ENCODE measurements around the gene CENPVL1. TPM values are rescaled to one million over a fixed set of nuclear protein-coding genes. Genes with fewer than 3 reads are reported as not detected.

Gene CENPVL1
- total and polyA plus RNA-seq, 2 donors (not counting 3 experiments of a cell fraction or from before 2014, with no cell fraction given): not detected

DNA sequence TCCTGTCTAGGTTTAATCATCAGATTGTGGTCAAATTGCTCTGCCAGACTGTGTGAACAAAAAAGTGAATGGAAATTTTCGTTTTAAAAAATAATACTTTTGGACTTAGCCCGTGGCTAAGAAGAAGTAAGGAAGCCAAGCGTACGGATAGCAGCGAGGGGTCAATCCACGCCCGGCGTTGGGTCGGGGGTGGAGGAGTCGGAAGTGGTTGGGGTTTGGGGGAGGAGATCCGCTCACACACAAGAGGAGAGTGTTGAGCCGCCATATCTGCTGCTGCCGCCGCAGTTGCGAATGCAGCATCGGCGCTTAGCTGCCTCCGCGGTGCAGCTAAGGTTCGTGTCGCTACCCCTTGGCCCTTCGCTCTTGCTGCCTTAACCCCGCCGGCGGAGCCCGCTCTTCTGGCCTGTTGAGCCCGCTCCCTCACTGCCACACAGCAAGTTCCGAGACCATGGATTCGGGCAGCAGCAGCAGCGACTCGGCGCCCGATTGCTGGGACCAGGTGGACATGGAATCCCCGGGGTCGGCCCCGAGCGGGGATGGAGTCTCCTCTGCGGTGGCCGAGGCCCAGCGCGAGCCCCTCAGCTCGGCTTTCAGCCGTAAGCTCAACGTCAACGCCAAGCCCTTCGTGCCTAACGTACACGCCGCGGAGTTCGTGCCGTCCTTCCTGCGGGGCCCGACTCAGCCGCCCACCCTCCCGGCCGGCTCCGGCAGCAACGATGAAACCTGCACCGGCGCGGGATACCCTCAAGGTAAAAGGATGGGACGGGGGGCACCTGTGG, 33.1 kb downstream of the CENPVL1 start, which contains the start of gene GSPT2:
Gene GSPT2, plus strand, starts transcription at position 264 of the 779 bp plus-strand sequence. Its CDS starts 185 bp downstream, at position 449.
- H3K36me3 ChIP-seq (ENCODE audit: control insufficient read depth in 2 of 2, extremely low read depth in 1 of 2, insufficient read depth in 2 of 2, low read length in 2 of 2): no peaks in the 10 kb centered on the region
- CTCF ChIA-PET: interaction anchor here (0.6 kb wide), 1 partner anchor 119 kb away, joined by 3 read pairs; no protein-coding TSS in a partner anchor
- intact Hi-C loops (cut with micrococcal nuclease): no loop called here
- no peak within 1 kb of the TSS for H3K27ac ChIP-seq (ENCODE audit: insufficient read depth, low read depth, low read length)
- no peaks in the 10 kb centered on the region for H3K9me1 ChIP-seq (replicated peaks; ENCODE audit: control insufficient read depth, extremely low read depth, insufficient read depth, low read length)
- no TSS peak for BruUV-seq (replicated peaks)
- peak within 1 kb of the TSS; percentile 40 for H3K9ac ChIP-seq (replicated peaks; ENCODE audit: extremely low read depth, insufficient read depth, low read length)
- H4K20me1 ChIP-seq (replicated peaks; ENCODE audit: control insufficient read depth, extremely low read depth, insufficient read depth, low read length): no peaks in the 10 kb centered on the region
- peaks cover 2% of the 10 kb centered on the region for H3K4me1 ChIP-seq (ENCODE audit: control insufficient read depth, extremely low read depth, insufficient read depth, low read length)
- H3K79me2 ChIP-seq (ENCODE audit: control insufficient read depth, insufficient read depth, low read length): no peaks in the 10 kb centered on the region
- H3K4me3 ChIP-seq (replicated peaks in 1 of 3; ENCODE audit: insufficient read depth in 1 of 3, low read depth in 1 of 3, low read length in 3 of 3): peak within 1 kb of the TSS; percentile 21 to 67 (median 58)
- POLR2A ChIA-PET: no interaction called here
- H3K4me2 ChIP-seq (ENCODE audit: insufficient read depth, low read length): peak within 1 kb of the TSS; percentile 69
- dilution Hi-C loops (cut with MboI; ENCODE audit: extremely low pct_ligation_motif_present, low sequenced_read_pairs): no loop called here
- no peaks in the 10 kb centered on the region for H3K9me3 ChIP-seq (replicated peaks; ENCODE audit: control insufficient read depth, insufficient read depth, low read length)
- peak; percentile 45 for TF ChIP-seq POLR2AphosphoS5 (IDR thresholded peaks at IDR 0.05; ENCODE audit: insufficient read depth, low read depth, low read length)
- TF ChIP-seq GATA2 (IDR thresholded peaks at IDR 0.05; ENCODE audit: insufficient read depth, insufficient read length, low read depth, low read length): no peak
- peak; percentile 58 for TF ChIP-seq POLR2A (IDR thresholded peaks at IDR 0.05; ENCODE audit: low read depth, low read length)
- peak within 1 kb of the TSS; percentile 69 for H2AFZ ChIP-seq (ENCODE audit: low read depth, low read length)
- peak; percentile 59 for DNase-seq (ENCODE audit: low read depth, low spot score)
- H3K27me3 ChIP-seq (ENCODE audit: control insufficient read depth in 2 of 2, insufficient read depth in 2 of 2, low read length in 2 of 2): peaks cover 1 to 3% of the 10 kb centered on the region in 2 experiments
- FAIRE-seq: peak; percentile 64

DNA sequence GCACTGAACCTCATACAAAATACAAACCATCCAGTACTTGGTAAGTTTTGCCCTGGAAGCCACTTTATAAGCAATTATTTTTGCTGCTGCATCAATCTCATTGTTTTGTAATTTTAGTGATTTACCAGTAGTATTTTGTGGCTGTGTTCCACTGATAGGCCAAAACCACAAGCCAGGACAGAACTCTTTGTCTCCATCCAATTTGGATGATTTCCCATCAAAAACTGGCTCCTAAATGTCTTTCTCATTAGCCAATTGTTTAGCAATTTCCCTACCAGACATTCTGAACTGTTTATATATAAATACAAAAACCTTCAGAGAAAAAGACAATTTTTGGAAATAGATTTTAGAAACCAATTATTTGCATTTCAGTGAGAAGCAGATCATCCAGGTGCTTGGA, 37.4 kb downstream of the CENPVL1 start:
- CTCF ChIA-PET: no interaction called here
- no peaks in the 10 kb centered on the region for H3K9me3 ChIP-seq (replicated peaks; ENCODE audit: control insufficient read depth, insufficient read depth, low read length)
- BruUV-seq (replicated peaks): no TSS peak
- H3K9ac ChIP-seq (replicated peaks; ENCODE audit: extremely low read depth, insufficient read depth, low read length): no peak overlapping the region
- H4K20me1 ChIP-seq (replicated peaks; ENCODE audit: control insufficient read depth, extremely low read depth, insufficient read depth, low read length): no peaks in the 10 kb centered on the region
- POLR2A ChIA-PET: no interaction called here
- dilution Hi-C loops (cut with MboI; ENCODE audit: extremely low pct_ligation_motif_present, low sequenced_read_pairs): no loop called here
- no peak overlapping the region for H3K4me3 ChIP-seq (replicated peaks in 1 of 3; ENCODE audit: insufficient read depth in 1 of 3, low read depth in 1 of 3, low read length in 3 of 3)
- TF ChIP-seq, protein P1, sequence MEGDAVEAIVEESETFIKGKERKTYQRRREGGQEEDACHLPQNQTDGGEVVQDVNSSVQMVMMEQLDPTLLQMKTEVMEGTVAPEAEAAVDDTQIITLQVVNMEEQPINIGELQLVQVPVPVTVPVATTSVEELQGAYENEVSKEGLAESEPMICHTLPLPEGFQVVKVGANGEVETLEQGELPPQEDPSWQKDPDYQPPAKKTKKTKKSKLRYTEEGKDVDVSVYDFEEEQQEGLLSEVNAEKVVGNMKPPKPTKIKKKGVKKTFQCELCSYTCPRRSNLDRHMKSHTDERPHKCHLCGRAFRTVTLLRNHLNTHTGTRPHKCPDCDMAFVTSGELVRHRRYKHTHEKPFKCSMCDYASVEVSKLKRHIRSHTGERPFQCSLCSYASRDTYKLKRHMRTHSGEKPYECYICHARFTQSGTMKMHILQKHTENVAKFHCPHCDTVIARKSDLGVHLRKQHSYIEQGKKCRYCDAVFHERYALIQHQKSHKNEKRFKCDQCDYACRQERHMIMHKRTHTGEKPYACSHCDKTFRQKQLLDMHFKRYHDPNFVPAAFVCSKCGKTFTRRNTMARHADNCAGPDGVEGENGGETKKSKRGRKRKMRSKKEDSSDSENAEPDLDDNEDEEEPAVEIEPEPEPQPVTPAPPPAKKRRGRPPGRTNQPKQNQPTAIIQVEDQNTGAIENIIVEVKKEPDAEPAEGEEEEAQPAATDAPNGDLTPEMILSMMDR (IDR thresholded peaks at IDR 0.05; ENCODE audit: extremely low read depth in 1 of 2, insufficient read depth in 1 of 2, low read depth in 1 of 2, low read length in 2 of 2): no peak
- TF ChIP-seq POLR2AphosphoS5 (IDR thresholded peaks at IDR 0.05; ENCODE audit: insufficient read depth, low read depth, low read length): no peak
- TF ChIP-seq POLR2A (IDR thresholded peaks at IDR 0.05; ENCODE audit: low read depth, low read length): no peak
- no peak for TF ChIP-seq EZH2 (IDR thresholded peaks at IDR 0.05; ENCODE audit: borderline replicate concordance, low read depth, low read length, severe bottlenecking)
- TF ChIP-seq, protein P2, sequence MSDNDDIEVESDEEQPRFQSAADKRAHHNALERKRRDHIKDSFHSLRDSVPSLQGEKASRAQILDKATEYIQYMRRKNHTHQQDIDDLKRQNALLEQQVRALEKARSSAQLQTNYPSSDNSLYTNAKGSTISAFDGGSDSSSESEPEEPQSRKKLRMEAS (IDR thresholded peaks at IDR 0.05; ENCODE audit: insufficient read depth, insufficient read length): no peak
- no peak for TF ChIP-seq MYC (IDR thresholded peaks at IDR 0.05; ENCODE audit: low read depth, low read length)
- no peak for TF ChIP-seq GATA2 (IDR thresholded peaks at IDR 0.05; ENCODE audit: insufficient read depth, insufficient read length, low read depth, low read length)
- no peak for TF ChIP-seq JUN (IDR thresholded peaks at IDR 0.05; ENCODE audit: borderline replicate concordance, insufficient read depth, insufficient read length, low read depth)
- TF ChIP-seq FOS (IDR thresholded peaks at IDR 0.05; ENCODE audit: borderline replicate concordance, insufficient read depth, low read length): no peak
- no peak overlapping the region for H3K4me2 ChIP-seq (ENCODE audit: insufficient read depth, low read length)
- intact Hi-C loops (cut with micrococcal nuclease): no loop called here
- no peaks in the 10 kb centered on the region for H3K27me3 ChIP-seq (ENCODE audit: control insufficient read depth in 2 of 2, insufficient read depth in 2 of 2, low read length in 2 of 2)
- no peaks in the 10 kb centered on the region for H3K9me1 ChIP-seq (replicated peaks; ENCODE audit: control insufficient read depth, extremely low read depth, insufficient read depth, low read length)
- no peaks in the 10 kb centered on the region for H3K79me2 ChIP-seq (ENCODE audit: control insufficient read depth, insufficient read depth, low read length)
- no peak overlapping the region for H3K27ac ChIP-seq (ENCODE audit: insufficient read depth, low read depth, low read length)
- FAIRE-seq (no peak), DNase-seq (ENCODE audit: low read depth, low spot score) (no peak)
- H3K36me3 ChIP-seq (ENCODE audit: control insufficient read depth in 2 of 2, extremely low read depth in 1 of 2, insufficient read depth in 2 of 2, low read length in 2 of 2): no peaks in the 10 kb centered on the region
- H3K4me1 ChIP-seq (ENCODE audit: control insufficient read depth, extremely low read depth, insufficient read depth, low read length): peaks cover 2% of the 10 kb centered on the region
- H2AFZ ChIP-seq (ENCODE audit: low read depth, low read length): no peak overlapping the region

Measured in endothelial cell of umbilical vein (primary cell).